ENCODE data around the gene ARHGAP25.
"Not testable (repeated sequence)": the region's sequence is repeated elsewhere in the genome, so short reads cannot be mapped to it uniquely, and the experiment has no call there.

The ARHGAP25 gene

GRCh38 chr2:68802161-68802560 is 67.5 kb downstream of the ARHGAP25 start:
- not testable (repeated sequence) for DNase-seq

GRCh38 chr2:68805025-68805424 is 70.4 kb downstream of the ARHGAP25 start:
- no peak for DNase-seq

DNA sequence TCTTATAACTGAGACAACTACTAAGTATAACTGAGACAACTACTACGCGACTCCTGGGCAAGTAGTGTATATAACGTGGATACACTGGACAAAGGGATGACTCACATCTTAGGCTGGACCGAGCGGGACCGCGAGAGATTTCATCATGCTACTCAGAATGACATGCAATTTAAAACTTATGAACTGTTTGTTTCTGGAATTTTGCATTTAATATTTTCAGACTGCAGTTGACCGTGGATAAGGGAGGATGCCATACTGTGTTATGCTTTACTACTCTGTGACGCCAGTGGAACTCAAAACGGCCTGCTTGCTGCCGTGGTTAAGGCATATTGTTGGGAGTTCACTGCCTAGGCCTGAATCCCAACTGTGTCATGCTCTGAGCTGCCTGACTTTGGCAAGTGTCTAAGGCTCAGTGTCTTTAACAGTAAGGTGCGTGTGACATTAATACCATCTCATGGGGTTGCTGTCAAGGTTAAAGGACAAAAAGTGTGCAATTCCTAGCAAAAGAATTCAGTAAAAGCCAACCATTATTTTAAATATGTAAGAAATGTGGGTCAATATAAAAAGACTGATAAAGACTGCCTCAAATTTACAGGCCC is 72.0 kb downstream of the ARHGAP25 start:
- DNase-seq = no peak

DNA sequence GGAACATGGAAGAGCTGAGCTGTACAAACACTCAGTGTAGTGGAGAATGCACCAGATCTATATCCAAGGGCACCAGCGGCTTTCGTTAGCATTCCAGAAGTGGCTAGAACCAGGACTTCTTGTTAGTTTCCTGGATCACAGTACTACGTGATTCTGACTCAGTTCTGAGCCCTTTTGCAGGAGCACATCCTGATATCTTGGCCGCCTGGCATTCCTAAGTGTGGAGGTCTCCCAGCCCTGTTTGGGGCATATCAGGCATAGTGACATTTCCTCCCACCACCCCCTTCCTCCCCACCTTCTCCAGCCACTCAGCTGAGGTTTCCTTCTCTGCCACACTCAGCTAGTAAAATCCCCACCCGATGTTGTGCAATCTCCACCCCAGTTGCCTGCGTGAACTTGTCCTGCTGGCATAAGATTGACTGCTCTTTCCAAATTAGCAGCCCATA is 73.2 kb downstream of the ARHGAP25 start:
- DNase-seq = no peak

DNA sequence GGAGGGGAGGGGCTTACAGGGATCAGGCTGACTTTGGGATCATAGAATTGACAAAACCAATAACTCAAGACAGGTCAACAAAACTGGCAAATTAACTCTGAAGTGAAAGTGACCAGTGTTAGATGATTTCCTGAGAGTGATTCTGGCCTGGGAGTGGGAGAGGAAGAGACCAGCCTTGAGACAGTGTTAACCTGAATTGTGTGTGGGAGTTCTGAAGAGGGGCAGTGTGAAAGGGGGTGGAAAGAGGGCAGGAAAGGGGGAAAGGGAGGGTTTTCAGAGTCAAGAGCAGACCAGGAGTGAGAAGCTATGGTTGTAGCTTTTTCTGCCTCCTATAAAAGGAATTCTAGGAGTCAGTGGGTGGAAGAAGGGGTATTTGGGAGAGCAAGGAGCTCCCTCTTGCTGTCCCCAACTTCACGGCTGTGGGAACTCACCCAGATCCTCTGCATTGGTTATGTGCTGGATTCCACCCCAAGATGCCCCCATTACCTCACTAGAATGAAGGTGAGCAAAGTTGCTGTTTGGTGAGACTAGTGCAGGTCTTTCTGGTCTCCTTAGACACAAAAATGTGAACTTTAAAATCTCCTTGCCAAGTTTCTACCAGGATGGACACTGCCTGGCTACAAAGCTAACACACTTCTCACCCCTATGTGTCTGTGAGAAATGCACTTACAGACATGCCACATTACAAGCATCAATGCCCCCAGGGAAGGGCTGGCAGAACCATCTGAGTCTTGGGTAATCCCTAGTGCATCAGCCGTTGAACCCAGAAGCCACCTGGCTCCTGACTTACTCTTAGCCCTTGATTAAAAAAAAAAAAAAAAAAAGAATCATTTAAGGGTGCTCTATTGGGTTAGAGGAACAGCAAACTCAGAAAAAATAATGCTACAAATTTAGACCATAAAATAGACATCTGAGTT is 75.0 kb downstream of the ARHGAP25 start:
- DNase-seq = no peak

DNA sequence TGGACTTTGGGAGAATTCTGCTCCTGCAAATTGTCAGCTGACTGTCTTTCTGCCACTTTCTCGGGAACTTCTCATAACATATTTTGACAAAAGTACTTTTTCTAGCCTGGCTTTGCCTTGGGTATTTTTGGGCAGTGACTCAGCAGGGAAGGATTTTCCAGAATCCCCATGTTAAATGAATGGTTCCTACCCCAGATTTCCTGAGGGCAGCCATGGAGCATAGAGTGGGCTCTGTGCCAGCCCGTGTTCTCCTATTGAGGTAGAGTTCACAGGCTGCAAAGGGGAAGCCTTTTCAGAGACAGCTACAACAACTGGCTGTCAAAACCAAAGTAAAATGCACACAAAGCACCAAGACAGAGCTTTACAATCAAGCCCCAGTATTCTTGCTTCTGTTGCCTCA is 76.8 kb downstream of the ARHGAP25 start:
- no peak for DNase-seq

DNA sequence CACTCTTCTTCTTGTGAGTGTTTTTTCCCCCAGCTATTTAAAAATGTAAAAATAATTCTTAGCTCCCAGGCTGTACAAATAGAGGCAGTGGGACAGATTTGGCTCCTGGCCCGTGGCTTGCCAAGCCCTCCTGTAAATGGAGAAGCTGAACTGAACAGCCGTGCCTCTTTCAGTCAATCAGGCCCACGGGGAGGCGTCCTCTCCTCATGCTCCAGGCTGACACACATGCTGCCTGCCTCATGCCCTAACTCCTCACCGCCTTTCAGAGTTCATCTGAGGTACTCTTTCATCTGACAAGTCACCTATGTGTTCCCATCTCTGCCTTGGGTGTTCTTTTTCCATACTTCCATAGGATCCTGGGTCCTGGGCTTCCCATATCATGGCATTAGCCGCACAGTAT is 77.6 kb downstream of the ARHGAP25 start:
- DNase-seq = no peak

DNA sequence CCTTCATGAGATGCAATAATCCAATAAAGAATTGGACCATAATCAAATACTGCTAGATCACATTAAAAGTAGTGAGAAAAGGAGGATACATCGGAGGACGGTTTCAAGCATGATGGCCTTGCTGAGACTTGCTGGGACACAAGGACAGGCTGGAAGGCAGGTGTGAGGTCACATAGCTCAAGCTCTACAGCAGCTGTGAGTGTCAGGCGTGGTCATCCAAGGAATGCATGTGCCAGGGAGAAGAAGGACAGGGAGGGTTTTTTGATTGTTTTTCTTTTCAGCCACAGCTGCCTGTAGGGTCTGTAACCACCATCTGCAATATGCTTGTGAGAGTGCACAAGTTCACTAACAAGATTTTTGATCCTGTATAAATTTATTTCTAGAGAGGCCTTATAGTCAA is 79.0 kb downstream of the ARHGAP25 start:
- no peak for DNase-seq

- DNase-seq = no peak
These were observed 82.7 kb downstream of the ARHGAP25 start for GRCh38 chr2:68817306-68817705.

DNA sequence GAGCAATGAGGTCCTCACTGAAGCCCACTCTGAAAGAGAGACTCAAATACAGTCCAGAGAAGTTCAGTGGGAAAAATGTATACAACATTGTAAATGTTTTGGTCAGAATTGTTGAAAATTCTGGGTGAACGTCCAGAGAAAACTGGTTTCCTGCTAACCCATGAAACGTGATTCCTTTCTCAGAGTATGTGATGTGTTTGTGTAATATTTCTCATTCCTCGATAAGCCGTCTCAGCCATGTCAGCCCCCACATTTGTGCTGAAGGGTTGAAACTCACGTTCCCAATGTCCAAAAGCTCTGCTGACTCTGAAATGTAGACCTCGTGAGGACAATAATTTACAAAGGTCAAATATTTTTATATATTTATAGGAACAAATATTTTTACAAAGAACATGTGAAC is 84.9 kb downstream of the ARHGAP25 start:
- DNase-seq = no peak

DNA sequence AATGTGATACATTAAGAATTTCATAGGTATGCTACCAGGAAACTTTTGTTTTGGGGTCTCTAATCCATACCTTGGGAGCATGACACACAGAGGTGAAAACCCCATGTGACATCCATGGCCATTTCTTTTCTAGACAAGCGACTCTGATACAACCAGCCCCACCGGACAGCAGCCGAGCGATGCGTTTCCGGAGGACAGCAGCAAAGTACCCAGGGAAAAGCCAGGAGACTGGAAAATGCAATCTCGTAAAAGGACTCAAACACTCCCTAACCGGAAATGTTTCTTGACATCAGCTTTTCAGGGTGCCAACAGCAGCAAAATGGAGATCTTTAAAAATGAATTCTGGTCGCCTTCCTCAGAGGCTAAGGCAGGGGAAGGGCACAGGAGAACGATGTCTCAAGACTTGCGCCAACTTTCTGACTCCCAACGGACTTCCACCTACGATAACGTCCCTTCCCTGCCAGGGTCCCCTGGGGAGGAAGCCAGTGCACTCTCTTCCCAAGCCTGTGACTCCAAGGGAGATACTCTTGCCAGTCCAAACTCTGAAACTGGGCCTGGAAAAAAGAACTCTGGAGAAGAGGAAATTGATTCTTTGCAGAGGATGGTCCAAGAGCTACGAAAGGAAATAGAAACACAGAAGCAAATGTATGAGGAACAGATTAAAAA is 87.7 kb downstream of the ARHGAP25 start:
- DNase-seq = no peak

DNA sequence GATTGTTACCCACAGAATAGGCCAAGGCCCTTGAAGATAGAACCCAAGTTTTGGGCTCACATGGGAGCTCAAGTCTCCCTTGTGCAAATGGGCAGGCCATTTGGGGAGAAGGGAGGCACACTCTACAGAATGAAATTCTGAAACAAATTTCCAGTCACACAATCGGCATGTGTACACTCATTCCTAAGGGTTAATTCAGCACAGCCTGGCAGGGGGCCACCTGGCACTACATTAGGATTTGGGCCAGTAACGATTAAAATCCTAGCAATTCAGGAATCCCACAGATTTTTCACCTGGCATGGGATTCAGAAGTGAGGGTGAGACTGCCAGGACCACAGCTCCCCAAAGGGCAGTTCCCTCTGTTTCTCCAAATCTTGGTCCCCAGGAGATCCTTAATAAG is 90.2 kb downstream of the ARHGAP25 start:
- DNase-seq = no peak

DNA sequence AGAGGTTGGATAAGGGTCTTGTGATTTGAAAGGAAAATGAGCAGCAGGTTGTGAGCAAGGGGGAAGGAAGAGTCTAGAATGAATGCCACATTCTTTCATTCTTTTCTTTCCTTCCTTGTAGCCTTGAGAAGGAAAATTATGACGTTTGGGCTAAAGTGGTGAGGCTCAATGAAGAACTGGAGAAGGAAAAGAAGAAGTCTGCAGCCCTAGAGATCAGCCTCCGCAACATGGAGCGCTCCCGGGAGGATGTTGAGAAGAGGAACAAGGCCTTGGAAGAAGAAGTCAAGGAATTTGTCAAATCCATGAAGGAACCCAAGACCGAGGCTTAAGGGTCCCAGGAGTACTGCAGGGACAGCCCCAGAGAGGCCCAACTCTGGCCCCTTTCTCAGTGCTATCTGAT is 91.3 kb downstream of the ARHGAP25 start:
- DNase-seq = no peak

- DNase-seq = no peak
These were observed 93.1 kb downstream of the ARHGAP25 start for GRCh38 chr2:68827666-68828065.

DNA sequence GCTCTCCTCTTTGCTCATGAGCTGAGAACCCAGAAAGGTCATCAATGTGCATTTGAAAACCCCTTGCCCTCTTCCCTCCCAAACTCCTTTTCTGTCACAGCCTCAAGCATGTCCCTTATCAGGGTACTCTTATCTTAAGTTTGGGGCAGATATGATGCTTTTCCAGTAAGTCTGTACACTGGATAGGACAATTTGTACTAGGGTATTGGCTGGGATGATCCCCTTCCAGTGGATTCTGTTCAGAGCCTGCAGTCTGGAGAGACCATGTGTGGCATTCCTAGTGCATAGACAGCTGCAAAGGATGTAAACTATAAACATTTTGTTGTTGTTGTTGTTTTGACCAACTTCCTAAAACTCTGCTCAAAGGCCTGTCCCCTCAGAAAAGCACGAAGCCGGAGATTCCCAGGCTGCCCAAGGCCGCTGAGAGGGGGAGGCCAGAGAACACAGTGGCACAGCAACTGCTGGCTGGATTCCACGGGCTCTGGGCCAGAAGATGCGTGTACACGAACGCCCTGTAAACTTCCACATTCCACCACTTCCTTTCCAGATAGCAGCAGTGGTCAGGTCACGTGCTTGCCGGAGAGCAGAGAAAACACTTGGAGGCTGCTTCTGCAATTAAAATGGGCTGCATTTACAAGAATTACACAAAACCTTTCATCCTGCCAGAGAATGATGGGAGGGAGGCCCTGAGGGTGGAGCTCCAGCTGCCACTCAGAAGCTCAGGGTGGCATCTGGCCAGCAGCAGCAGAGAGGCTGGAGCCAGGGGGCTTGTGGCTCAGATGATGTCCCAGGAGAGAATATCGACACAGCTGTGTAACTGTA is 94.5 kb downstream of the ARHGAP25 start:
- peak; percentile 44 for DNase-seq

DNA sequence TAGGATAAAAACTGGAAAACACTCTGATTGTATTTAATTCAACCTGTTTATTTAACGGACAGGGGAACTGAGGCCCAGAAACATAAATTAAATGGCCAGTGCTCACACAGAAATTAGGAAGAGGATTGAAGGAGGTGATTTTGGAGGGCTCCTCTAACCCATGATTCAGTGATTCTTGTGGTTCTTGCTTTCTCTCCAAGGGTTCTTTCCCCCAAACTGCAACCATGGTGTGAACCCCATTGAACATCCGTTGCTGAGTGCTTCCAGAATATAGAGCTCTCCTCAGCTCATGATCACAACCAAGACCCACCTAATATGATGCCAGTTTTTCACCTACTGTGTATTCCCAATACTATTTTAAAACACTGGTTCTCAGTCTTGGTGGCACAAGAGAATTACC is 95.1 kb downstream of the ARHGAP25 start:
- DNase-seq = no peak

GRCh38 chr2:68831686-68832232 is 97.1 kb downstream of the ARHGAP25 start:
- no peak for DNase-seq

- no peak for DNase-seq
These were observed 97.7 kb downstream of the ARHGAP25 start for GRCh38 chr2:68832233-68832869.

GRCh38 chr2:68833162-68833561 is 98.6 kb downstream of the ARHGAP25 start:
- no peak for DNase-seq

DNA sequence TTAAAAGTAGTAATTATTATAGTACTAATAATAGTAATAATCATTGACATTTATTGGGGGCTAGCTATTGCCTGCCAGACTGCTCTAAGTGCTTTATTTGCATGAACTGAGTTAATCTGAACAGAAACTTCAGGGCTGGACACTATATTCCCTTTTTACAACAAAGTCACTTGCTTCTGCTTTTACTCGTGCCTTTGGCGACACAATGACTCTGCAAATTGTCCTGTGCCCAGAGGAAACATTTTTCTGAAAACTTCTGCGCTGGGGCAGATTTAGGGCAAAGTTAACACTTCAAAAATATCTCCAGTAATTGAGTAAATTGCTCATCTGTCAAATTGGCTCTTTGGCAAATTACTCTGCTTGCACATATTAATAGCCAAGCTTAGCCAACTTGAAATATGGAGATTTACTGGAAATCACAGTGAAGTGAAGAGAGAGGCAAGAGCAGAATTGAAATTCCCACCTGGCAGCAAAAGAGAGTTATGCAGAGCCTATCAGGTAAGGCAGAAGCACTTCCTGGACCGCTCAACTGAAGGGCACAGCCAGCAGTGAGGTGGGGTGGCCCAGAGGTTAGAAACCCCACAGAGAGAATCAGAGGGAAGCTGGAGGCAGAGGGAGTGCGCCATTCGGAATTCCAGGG is 100.2 kb downstream of the ARHGAP25 start:
- DNase-seq = no peak

DNA sequence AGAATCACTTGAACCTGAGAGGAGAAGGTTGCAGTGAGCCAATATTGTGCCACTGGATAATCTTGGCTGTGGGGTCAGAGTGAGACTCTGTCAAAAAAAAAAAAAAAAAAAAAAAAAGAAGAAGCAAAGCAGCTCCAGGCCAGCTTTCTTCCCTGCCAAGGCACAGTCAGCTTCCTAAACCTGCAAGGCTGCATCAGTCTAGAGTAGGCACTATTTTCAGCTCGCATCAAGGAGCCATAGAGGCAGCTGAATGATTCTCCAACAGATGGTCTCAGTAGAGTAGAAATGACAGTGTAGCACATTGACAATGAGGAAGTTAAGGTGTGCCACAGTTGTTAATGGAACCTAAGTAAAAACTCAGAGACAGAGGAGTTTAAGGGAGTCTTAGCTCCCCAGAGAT is 101.0 kb downstream of the ARHGAP25 start:
- no peak for DNase-seq

Measured in NCI-H345 (cell line).